Naive thymus-derived CD4-positive, alpha-beta T cell (primary cell): ENCODE measurements around the gene RILPL1. TPM values are rescaled to one million over a fixed set of nuclear protein-coding genes. Genes with fewer than 3 reads are reported as not detected.
A peak's percentile ranks its signal among the peaks of the same experiment; 100 is the strongest.
"Not testable (repeated sequence)": the region's sequence is repeated elsewhere in the genome, so short reads cannot be mapped to it uniquely, and the experiment has no call there.

Experiments used
- ATAC-seq: fragments of 150-1000 bp; cut with Tn5 transposase; 2 replicates; pipeline ENCODE4 v1.10.0; 2021; ENCODE audit warnings: mild to moderate bottlenecking, moderate library complexity
- CTCF ChIA-PET: fragments of 350-600 bp; sonication (Branson Sonifier 250); formaldehyde crosslinking; loops from one replicate; lab custom pipeline; 2021; ENCODE audit warnings: antibody characterized with exemption; lab: Charles Lee
- POLR2A ChIA-PET: fragments of 350-600 bp; sonication (Branson Sonifier 250); formaldehyde crosslinking; loops from one replicate; lab custom pipeline; 2021; ENCODE audit warnings: antibody characterized with exemption, inconsistent platforms; lab: Charles Lee
- DNase-seq, 9 donors: peaks; one replicate each; pipeline versions ENCODE4 v3.0.0 to v3.0.0-alpha.2; 2020 to 2022; ENCODE audit warnings: mixed read lengths in 1 of 9
- H3K27ac ChIP-seq: one replicate; pipeline ENCODE4 v1.7.0; 2013; ENCODE audit warnings: mild to moderate bottlenecking, low read depth, low read length, moderate library complexity
- H3K27me3 ChIP-seq, 2 donors: one replicate each; pipeline ENCODE4 v1.7.0; 2013; ENCODE audit warnings: low read length in 2 of 2, mild to moderate bottlenecking in 2 of 2, moderate library complexity in 2 of 2; ENCODE audit not compliant: control insufficient read depth in 2 of 2, insufficient read depth in 2 of 2
- H3K36me3 ChIP-seq, 3 experiments: 1 replicate in 2 of 3; 2 replicates in 1 of 3; pipeline ENCODE4 v1.7.0; 2013; ENCODE audit warnings: low read length in 3 of 3, mild to moderate bottlenecking in 3 of 3, moderate library complexity in 1 of 3; ENCODE audit not compliant: insufficient read depth in 3 of 3, control insufficient read depth in 2 of 3
- H3K4me1 ChIP-seq, 2 donors: one replicate each; pipeline ENCODE4 v1.7.0; 2013; ENCODE audit warnings: low read length in 2 of 2, mild to moderate bottlenecking in 2 of 2, moderate library complexity in 1 of 2; ENCODE audit not compliant: control insufficient read depth in 2 of 2, insufficient read depth in 2 of 2
- H3K4me3 ChIP-seq: 2 replicates; pipeline ENCODE4 v1.7.0; 2013; ENCODE audit warnings: mild to moderate bottlenecking, low read length
- H3K9me3 ChIP-seq, 3 experiments: 1 replicate in 2 of 3; 2 replicates in 1 of 3; pipeline ENCODE4 v1.7.0; 2013; ENCODE audit warnings: low read length in 3 of 3; ENCODE audit not compliant: control insufficient read depth in 2 of 3
- H3K27ac Mint-ChIP-seq, 9 donors: one replicate each; pipeline ENCODE4 v1.8.0; 2020 to 2022; ENCODE audit warnings: mixed read lengths in 9 of 9, mild to moderate bottlenecking in 8 of 9, moderate library complexity in 5 of 9, inconsistent platforms in 2 of 9
- H3K27me3 Mint-ChIP-seq, 5 donors: one replicate each; pipeline ENCODE4 v1.8.0; 2021 to 2022; ENCODE audit warnings: mixed read lengths in 5 of 5, mild to moderate bottlenecking in 1 of 5
- H3K36me3 Mint-ChIP-seq, 5 donors: one replicate each; pipeline ENCODE4 v1.8.0; 2020 to 2022; ENCODE audit warnings: mixed read lengths in 5 of 5, mild to moderate bottlenecking in 3 of 5, inconsistent platforms in 1 of 5
- H3K4me1 Mint-ChIP-seq, 7 donors: one replicate each; pipeline ENCODE4 v1.8.0; 2020 to 2022; ENCODE audit warnings: mixed read lengths in 7 of 7, mild to moderate bottlenecking in 3 of 7, inconsistent platforms in 1 of 7
- H3K4me3 Mint-ChIP-seq, 10 donors: one replicate each; pipeline ENCODE4 v1.8.0; 2020 to 2022; ENCODE audit warnings: mild to moderate bottlenecking in 10 of 10, mixed read lengths in 10 of 10, moderate library complexity in 6 of 10, inconsistent platforms in 2 of 10
- H3K9me3 Mint-ChIP-seq, 11 donors: one replicate each; pipeline ENCODE4 v1.8.0; 2020 to 2022; ENCODE audit warnings: mixed read lengths in 11 of 11, mild to moderate bottlenecking in 4 of 11, inconsistent platforms in 1 of 11, moderate library complexity in 1 of 11
- intact Hi-C, 2 donors: fragments of 100-400 bp; cut with micrococcal nuclease; formaldehyde crosslinking; loops; one replicate each; pipeline ENCODE4 v1.15.1; 2023
- polyA plus RNA-seq, 2 donors: library from polyadenylated mRNA; unstranded; fragments of 300-500 nt; fragmentation: Illumina TruSeq; gene quantifications; one replicate each; pipeline ENCODE4 v1.2.3, GENCODE V29; 2021
- total RNA-seq, 6 experiments: library from RNA in 5 of 6; stranded (reverse) in 5 of 6; gene quantifications; 1 replicate in 5 of 6; 2 replicates in 1 of 6; pipeline ENCODE4 v1.2.3 and lab custom pipeline; 2021 to 2026

The RILPL1 gene
- total and polyA plus RNA-seq, 7 experiments from 2014 or later, result 0.29 to 9.2 (median 3.6) TPM; not detected in 1

GRCh38 chr12:123516216-123516780 lies 17.2 kb downstream of the RILPL1 start:
- no peaks in the 10 kb centered on the region for H3K4me1 ChIP-seq
- DNase-seq (no peak), ATAC-seq (no peak)
- H3K9me3 ChIP-seq, result no peaks in the 10 kb centered on the region
- H3K9me3 Mint-ChIP-seq, result no peaks in the 10 kb centered on the region
- POLR2A ChIA-PET, result no interaction called here
- CTCF ChIA-PET, result no interaction called here
- peaks cover 0 to 27% (median 2%) of the 10 kb centered on the region in 5 donors for H3K36me3 Mint-ChIP-seq
- peaks cover 0 to 2% (median 0%) of the 10 kb centered on the region in 7 donors for H3K4me1 Mint-ChIP-seq
- H3K27ac Mint-ChIP-seq, result no peak overlapping the region
- H3K36me3 ChIP-seq, result peaks cover 0 to 9% (median 3%) of the 10 kb centered on the region in 3 experiments
- no peaks in the 10 kb centered on the region for H3K27me3 Mint-ChIP-seq
- no peak overlapping the region for H3K4me3 ChIP-seq
- H3K27me3 ChIP-seq, result no peaks in the 10 kb centered on the region
- intact Hi-C loops, result no loop called here
- H3K27ac ChIP-seq, result no peak overlapping the region
- no peak overlapping the region for H3K4me3 Mint-ChIP-seq

GRCh38 chr12:123514582-123515221 lies 18.8 kb downstream of the RILPL1 start:
- H3K27ac ChIP-seq, H3K27me3 Mint-ChIP-seq, H3K4me1 Mint-ChIP-seq, POLR2A ChIA-PET, H3K27me3 ChIP-seq, intact Hi-C loops, CTCF ChIA-PET, H3K4me3 Mint-ChIP-seq, H3K9me3 ChIP-seq, DNase-seq, H3K4me3 ChIP-seq, ATAC-seq, H3K36me3 ChIP-seq, H3K4me1 ChIP-seq, H3K9me3 Mint-ChIP-seq: not testable (repeated sequence)
- H3K27ac Mint-ChIP-seq, result peak overlapping the region in 1 of 9 donors; percentile 21
- H3K36me3 Mint-ChIP-seq, result peaks cover 0 to 17% (median 2%) of the 10 kb centered on the region in 5 donors

- H3K9me3 Mint-ChIP-seq, result no peaks in the 10 kb centered on the region
- ChIA-PET POLR2A (no interaction called here), CTCF (no interaction called here)
- intact Hi-C loops, result no loop called here
- Histone ChIP-seq H3K27me3 (no peaks in the 10 kb centered on the region), H3K4me1 (no peaks in the 10 kb centered on the region), H3K36me3 (peaks cover 0 to 4% (median 3%) of the 10 kb centered on the region in 3 experiments), H3K27ac (no peak overlapping the region), H3K9me3 (no peaks in the 10 kb centered on the region), H3K4me3 (no peak overlapping the region)
- H3K36me3 Mint-ChIP-seq, result peaks cover 0 to 17% (median 2%) of the 10 kb centered on the region in 5 donors
- ATAC-seq (no peak), DNase-seq (no peak)
- H3K27me3 Mint-ChIP-seq, result no peaks in the 10 kb centered on the region
- peaks cover 2 to 8% (median 5%) of the 10 kb centered on the region in 7 donors for H3K4me1 Mint-ChIP-seq
- no peak overlapping the region for H3K27ac Mint-ChIP-seq
- H3K4me3 Mint-ChIP-seq, result no peak overlapping the region
Measured at GRCh38 chr12:123513805-123514204, 19.7 kb downstream of the RILPL1 start.

- POLR2A ChIA-PET, result no interaction called here
- H3K27ac ChIP-seq, result no peak overlapping the region
- no peak overlapping the region for H3K4me3 Mint-ChIP-seq
- no peaks in the 10 kb centered on the region for H3K9me3 ChIP-seq
- H3K9me3 Mint-ChIP-seq, result no peaks in the 10 kb centered on the region
- H3K27ac Mint-ChIP-seq, result no peak overlapping the region
- no peak overlapping the region for H3K4me3 ChIP-seq
- peaks cover 0 to 4% (median 2%) of the 10 kb centered on the region in 3 experiments for H3K36me3 ChIP-seq
- no peak for ATAC-seq
- H3K27me3 Mint-ChIP-seq, result no peaks in the 10 kb centered on the region
- intact Hi-C loops, result no loop called here
- no peak for DNase-seq
- CTCF ChIA-PET, result no interaction called here
- H3K27me3 ChIP-seq, result no peaks in the 10 kb centered on the region
- H3K4me1 ChIP-seq, result no peaks in the 10 kb centered on the region
- peaks cover 0 to 16% (median 2%) of the 10 kb centered on the region in 5 donors for H3K36me3 Mint-ChIP-seq
- H3K4me1 Mint-ChIP-seq, result peaks cover 2 to 11% (median 5%) of the 10 kb centered on the region in 7 donors
Measured at GRCh38 chr12:123512838-123513665, 20.5 kb downstream of the RILPL1 start.

- DNase-seq (no peak), ATAC-seq (no peak)
- peaks cover 0 to 2% (median 0%) of the 10 kb centered on the region in 5 donors for H3K27me3 Mint-ChIP-seq
- H3K4me1 ChIP-seq, result no peaks in the 10 kb centered on the region
- CTCF ChIA-PET, result interaction anchor here (0.7 kb wide), 1 partner anchor 29 kb away, joined by 3 read pairs; no protein-coding TSS in a partner anchor
- H3K27ac ChIP-seq, result no peak overlapping the region
- no peak overlapping the region for H3K4me3 Mint-ChIP-seq
- H3K4me1 Mint-ChIP-seq, result peaks cover 0 to 11% (median 5%) of the 10 kb centered on the region in 7 donors
- no peaks in the 10 kb centered on the region for H3K9me3 ChIP-seq
- H3K27me3 ChIP-seq, result no peaks in the 10 kb centered on the region
- no peak overlapping the region for H3K4me3 ChIP-seq
- intact Hi-C loops, result no loop called here
- POLR2A ChIA-PET, result no interaction called here
- no peaks in the 10 kb centered on the region for H3K9me3 Mint-ChIP-seq
- no peaks in the 10 kb centered on the region for H3K36me3 ChIP-seq
- H3K36me3 Mint-ChIP-seq, result no peaks in the 10 kb centered on the region
- H3K27ac Mint-ChIP-seq, result no peak overlapping the region
Measured at GRCh38 chr12:123506843-123507236, 26.7 kb downstream of the RILPL1 start.

GRCh38 chr12:123506059-123506842 lies 27.3 kb downstream of the RILPL1 start:
- ChIA-PET CTCF (no interaction called here), POLR2A (no interaction called here)
- no peaks in the 10 kb centered on the region for H3K4me1 ChIP-seq
- Mint-ChIP-seq H3K9me3 (no peaks in the 10 kb centered on the region), H3K27me3 (peaks cover 0 to 2% (median 0%) of the 10 kb centered on the region in 5 donors), H3K27ac (no peak overlapping the region), H3K36me3 (no peaks in the 10 kb centered on the region), H3K4me1 (peaks cover 0 to 11% (median 5%) of the 10 kb centered on the region in 7 donors), H3K4me3 (no peak overlapping the region)
- H3K36me3 ChIP-seq, result no peaks in the 10 kb centered on the region
- DNase-seq (no peak), ATAC-seq (no peak)
- H3K27ac ChIP-seq, result no peak overlapping the region
- H3K27me3 ChIP-seq, result no peaks in the 10 kb centered on the region
- intact Hi-C loops, result no loop called here
- H3K4me3 ChIP-seq, result no peak overlapping the region
- H3K9me3 ChIP-seq, result no peaks in the 10 kb centered on the region
